Transverse colon (tissue), 4 donors: Measurements from ENCODE around the gene PDE6G. TPM values are rescaled to one million over a fixed set of nuclear protein-coding genes. Genes with fewer than 3 reads are reported as not detected.

Source experiments
- DNase-seq: peaks from one replicate; pipeline ENCODE4 v3.0.0-alpha.2; 2019
- H3K27ac ChIP-seq, 4 donors: fragments of 200-600 bp; sonication (generic); 2 replicates each; pipeline ENCODE4 v1.5.1; 2016 to 2018; ENCODE audit warnings: inconsistent platforms in 4 of 4
- H3K27me3 ChIP-seq: fragments of 200-600 bp; sonication (generic); 2 replicates; pipeline ENCODE4 v1.5.1; 2017; ENCODE audit warnings: inconsistent platforms
- H3K36me3 ChIP-seq, 4 donors: fragments of 200-600 bp; sonication (generic); 2 replicates each; pipeline ENCODE4 v1.5.1; 2017 to 2019; ENCODE audit warnings: inconsistent platforms in 4 of 4
- H3K4me1 ChIP-seq, 4 donors: fragments of 200-600 bp; sonication (generic); 2 replicates each; pipeline ENCODE4 v1.5.1; 2017 to 2020; ENCODE audit warnings: inconsistent platforms in 4 of 4
- H3K4me3 ChIP-seq, 4 donors: fragments of 200-600 bp; sonication (generic); 1 replicate in 1 of 4; 2 replicates in 3 of 4; pipeline versions ENCODE4 v1.5.1 to v1.6.1; 2017 to 2019; ENCODE audit warnings: inconsistent platforms in 4 of 4
- H3K9me3 ChIP-seq, 2 donors: fragments of 200-600 bp; sonication (generic); 2 replicates each; pipeline ENCODE4 v1.5.1; 2017 to 2019; ENCODE audit warnings: inconsistent platforms in 2 of 2
- EP300 ChIP-seq: sonication (generic); formaldehyde crosslinking; IDR thresholded peaks from one replicate; pipeline ENCODE4 v1.6.1; 2017; ENCODE audit warnings: antibody characterized with exemption, low read depth
- POLR2A ChIP-seq: fragments of 450-650 bp; IDR thresholded peaks from one replicate; pipeline ENCODE4 v1.6.1; 2016; ENCODE audit warnings: antibody characterized with exemption, mild to moderate bottlenecking, moderate library complexity
- POLR2AphosphoS5 ChIP-seq, 3 donors: sonication (generic); formaldehyde crosslinking; IDR thresholded peaks; one replicate each; pipeline ENCODE4 v1.6.1; 2016; ENCODE audit warnings: antibody characterized with exemption in 3 of 3
- WGBS, 2 donors: methylation state at CpG; one replicate each; pipeline ENCODE4 v1.1.5; 2018; ENCODE audit warnings: low coverage in 1 of 2; 5-methylcytosine and 5-hydroxymethylcytosine counted together
- in situ Hi-C, 4 donors: fragments of 200-750 bp; cut with MboI; loops; one replicate each; pipeline versions ENCODE4 v1.15.0 to v1.15.1; 2017; ENCODE audit warnings: low sequenced_read_pairs in 3 of 4, low pct_ligation_motif_present in 1 of 4, low pct_unique_long_range_greater_than_20kb in 1 of 4
- intact Hi-C: fragments of 100-400 bp; cut with DNase I; formaldehyde crosslinking; loops from one replicate; pipeline ENCODE4 v1.15.1; 2023; ENCODE audit warnings: low total_unique reads
- total RNA-seq, 4 donors: library from RNA; depleted of rRNA; stranded (reverse); fragments of >200 nt; gene quantifications; one replicate each; pipeline ENCODE4 v1.1.0, GENCODE V29; 2016
- TF ChIP-seq, protein P1 (sequence below), 5 experiments: fragments of 200-600 bp in 3 of 5; fragments of 450-650 bp in 2 of 5; sonication (generic) in 3 of 5; IDR thresholded peaks; 1 replicate in 2 of 5; 2 replicates in 3 of 5; pipeline ENCODE4 v1.5.1; 2016 to 2017; ENCODE audit warnings: antibody characterized with exemption in 5 of 5, inconsistent platforms in 3 of 5, mild to moderate bottlenecking in 2 of 5, moderate library complexity in 1 of 5

PDE6G gene
- not detected for total RNA-seq

DNA sequence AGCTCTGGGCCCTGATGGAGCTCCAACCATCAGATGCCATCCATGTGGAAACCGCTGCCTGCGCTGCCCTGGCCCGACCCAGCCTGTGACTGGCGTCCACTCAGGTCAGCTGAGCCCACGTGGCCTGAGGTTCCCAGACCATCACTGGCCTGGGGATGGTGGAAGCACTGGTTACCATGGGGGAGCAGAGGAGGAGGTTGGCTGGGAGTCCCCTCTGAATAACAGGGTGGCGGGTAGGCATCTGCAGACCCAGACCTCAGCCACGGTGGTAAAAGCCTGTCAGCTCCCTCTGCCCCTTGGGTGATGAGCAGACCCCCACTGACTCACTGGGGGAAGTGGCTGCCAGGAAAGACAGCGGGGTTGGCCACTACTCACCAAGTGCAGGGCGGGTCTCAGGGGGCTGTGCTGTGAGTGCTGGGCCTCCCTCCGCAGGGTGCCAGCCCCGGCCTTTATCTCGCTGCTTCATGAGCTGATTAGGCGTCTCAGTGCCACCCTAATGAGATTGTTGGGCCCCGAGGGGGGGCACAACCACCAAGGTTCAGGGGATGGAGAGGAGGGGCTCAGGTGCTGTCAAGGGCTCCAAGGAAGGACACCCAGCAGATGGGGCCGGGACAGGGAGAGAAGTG, at the start of gene PDE6G:
TSS of gene PDE6G (minus strand) at position 425 of the 626 bp plus-strand sequence. CDS start 3,237 bp downstream, outside the sequence.
- no peak within 1 kb of the TSS for H3K4me3 ChIP-seq
- 85% methylated on average over 15 of the region's 15 CpGs; no CpG with 5 or more reads in 1 of the 2 donors for WGBS, 2 donors
- DNase-seq: no peak
- intact Hi-C loops (no loop called here), in situ Hi-C loops (no loop called here)
- no peak within 1 kb of the TSS for H3K27ac ChIP-seq
- peaks cover 0 to 9% (median 0%) of the 10 kb centered on the region in 4 donors for H3K4me1 ChIP-seq
- TF ChIP-seq POLR2A (no peak), EP300 (no peak), POLR2AphosphoS5 (IDR thresholded peaks at IDR 0.05) (no peak)
- TF ChIP-seq, protein P1, sequence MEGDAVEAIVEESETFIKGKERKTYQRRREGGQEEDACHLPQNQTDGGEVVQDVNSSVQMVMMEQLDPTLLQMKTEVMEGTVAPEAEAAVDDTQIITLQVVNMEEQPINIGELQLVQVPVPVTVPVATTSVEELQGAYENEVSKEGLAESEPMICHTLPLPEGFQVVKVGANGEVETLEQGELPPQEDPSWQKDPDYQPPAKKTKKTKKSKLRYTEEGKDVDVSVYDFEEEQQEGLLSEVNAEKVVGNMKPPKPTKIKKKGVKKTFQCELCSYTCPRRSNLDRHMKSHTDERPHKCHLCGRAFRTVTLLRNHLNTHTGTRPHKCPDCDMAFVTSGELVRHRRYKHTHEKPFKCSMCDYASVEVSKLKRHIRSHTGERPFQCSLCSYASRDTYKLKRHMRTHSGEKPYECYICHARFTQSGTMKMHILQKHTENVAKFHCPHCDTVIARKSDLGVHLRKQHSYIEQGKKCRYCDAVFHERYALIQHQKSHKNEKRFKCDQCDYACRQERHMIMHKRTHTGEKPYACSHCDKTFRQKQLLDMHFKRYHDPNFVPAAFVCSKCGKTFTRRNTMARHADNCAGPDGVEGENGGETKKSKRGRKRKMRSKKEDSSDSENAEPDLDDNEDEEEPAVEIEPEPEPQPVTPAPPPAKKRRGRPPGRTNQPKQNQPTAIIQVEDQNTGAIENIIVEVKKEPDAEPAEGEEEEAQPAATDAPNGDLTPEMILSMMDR (IDR thresholded peaks at IDR 0.05): no peak
- H3K36me3 ChIP-seq: no peaks in the 10 kb centered on the region
- H3K9me3 ChIP-seq: no peaks in the 10 kb centered on the region
- peaks cover 15% of the 10 kb centered on the region for H3K27me3 ChIP-seq

DNA sequence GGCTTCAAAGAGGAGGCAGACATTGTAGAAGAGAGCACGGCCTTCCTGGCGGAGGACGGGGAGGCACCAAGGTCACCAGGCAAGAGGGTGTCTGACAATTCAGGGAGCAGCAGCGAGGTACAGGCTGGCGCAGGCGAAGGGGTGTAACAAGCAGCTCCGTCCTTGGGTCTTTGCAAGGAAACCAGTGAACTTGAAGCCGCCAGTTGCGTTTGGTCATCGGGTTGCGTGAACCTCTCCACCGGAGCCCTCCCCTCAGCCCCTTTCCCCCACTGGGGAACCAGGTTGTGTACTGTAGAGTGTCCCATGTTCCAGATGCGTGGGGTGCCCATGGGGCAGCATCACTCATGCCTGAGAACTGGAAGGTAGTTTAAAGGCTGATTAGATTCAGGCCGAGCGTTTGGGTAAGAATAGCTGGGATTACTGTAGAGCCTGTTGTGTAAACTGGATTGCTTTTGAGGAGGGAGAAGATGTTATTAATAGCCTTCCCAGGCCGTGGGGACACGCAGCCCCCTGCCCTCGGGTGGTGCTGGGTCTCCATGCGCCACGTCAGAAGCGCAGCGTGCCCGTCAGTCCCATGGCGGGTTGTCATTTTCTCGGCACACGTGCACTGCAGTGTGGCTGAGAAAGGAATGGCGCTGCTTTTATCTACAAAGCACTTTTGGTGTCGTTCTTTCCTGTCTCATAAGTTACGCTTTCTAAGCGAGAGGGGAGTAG, 49.3 kb upstream of the PDE6G start:
- intact Hi-C loops: no loop called here
- WGBS, 2 donors: 94 to 97% methylated on average over 12 to 30 of the region's 30 CpGs
- no peak for DNase-seq
- Histone ChIP-seq H3K36me3 (peaks cover 0 to 14% (median 5%) of the 10 kb centered on the region in 4 donors), H3K27ac (no peak overlapping the region), H3K27me3 (no peaks in the 10 kb centered on the region), H3K4me1 (peaks cover 31 to 45% (median 42%) of the 10 kb centered on the region in 4 donors), H3K9me3 (no peaks in the 10 kb centered on the region), H3K4me3 (no peak overlapping the region)
- TF ChIP-seq EP300: no peak
- TF ChIP-seq, protein P1 (IDR thresholded peaks at IDR 0.05): no peak
- no peak for TF ChIP-seq POLR2A
- TF ChIP-seq POLR2AphosphoS5 (IDR thresholded peaks at IDR 0.05): no peak
- in situ Hi-C loops: no loop called here

DNA sequence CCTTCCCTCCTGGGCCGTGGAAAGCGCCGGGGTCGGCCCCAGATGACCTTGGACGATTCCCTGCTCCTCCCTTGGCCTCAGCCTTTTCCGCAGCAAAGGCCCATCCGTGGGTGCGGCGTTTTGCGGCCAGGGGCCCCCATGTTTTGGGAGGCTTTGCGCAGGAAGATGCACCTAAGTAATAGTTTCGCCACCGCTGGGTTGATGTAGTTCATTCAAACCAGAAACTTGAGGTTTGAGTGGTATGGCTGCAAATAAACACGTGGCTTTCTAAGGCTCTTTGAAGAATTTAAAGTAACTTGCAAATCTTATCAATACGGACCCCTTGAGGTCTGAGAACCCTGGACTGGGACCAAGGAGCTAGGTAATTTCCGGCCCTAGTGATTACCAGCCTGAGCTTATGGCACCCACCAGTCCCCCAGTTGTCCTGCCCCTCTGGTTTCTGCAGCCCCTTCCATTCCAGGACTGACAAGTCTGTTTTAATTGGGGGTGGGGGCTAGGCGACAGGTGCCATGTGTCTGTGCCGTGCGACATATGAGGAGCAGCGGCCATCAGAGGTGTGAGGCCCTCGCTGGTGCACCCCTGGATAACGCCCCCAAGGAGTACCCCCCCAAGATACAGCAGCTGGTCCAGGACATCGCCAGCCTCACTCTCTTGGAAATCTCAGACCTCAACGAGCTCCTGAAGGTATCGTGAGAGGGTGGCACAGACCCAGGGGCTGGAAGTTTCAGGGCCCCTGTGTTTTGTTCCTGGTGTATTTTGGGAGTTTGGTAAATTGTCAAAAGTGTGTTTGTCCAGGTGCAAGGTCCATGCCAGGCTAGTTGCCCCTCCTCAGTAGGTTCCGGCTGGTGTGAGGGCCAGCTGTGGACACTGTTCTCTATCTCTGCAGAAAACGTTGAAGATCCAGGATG, 47.7 kb upstream of the PDE6G start:
- H3K27me3 ChIP-seq: no peaks in the 10 kb centered on the region
- TF ChIP-seq POLR2AphosphoS5 (IDR thresholded peaks at IDR 0.05): no peak
- no peak for TF ChIP-seq POLR2A
- no peaks in the 10 kb centered on the region for H3K9me3 ChIP-seq
- peaks cover 21 to 36% (median 30%) of the 10 kb centered on the region in 4 donors for H3K4me1 ChIP-seq
- peak overlapping the region; percentile 70 to 98 (median 92) for H3K4me3 ChIP-seq
- WGBS, 2 donors: 0 to 19% methylated on average over 1 to 26 of the region's 27 CpGs
- peaks cover 0 to 20% (median 5%) of the 10 kb centered on the region in 4 donors for H3K36me3 ChIP-seq
- intact Hi-C loops (no loop called here), in situ Hi-C loops (no loop called here)
- peak overlapping the region; percentile 92 to 99 (median 97) for H3K27ac ChIP-seq
- no peak for DNase-seq

DNA sequence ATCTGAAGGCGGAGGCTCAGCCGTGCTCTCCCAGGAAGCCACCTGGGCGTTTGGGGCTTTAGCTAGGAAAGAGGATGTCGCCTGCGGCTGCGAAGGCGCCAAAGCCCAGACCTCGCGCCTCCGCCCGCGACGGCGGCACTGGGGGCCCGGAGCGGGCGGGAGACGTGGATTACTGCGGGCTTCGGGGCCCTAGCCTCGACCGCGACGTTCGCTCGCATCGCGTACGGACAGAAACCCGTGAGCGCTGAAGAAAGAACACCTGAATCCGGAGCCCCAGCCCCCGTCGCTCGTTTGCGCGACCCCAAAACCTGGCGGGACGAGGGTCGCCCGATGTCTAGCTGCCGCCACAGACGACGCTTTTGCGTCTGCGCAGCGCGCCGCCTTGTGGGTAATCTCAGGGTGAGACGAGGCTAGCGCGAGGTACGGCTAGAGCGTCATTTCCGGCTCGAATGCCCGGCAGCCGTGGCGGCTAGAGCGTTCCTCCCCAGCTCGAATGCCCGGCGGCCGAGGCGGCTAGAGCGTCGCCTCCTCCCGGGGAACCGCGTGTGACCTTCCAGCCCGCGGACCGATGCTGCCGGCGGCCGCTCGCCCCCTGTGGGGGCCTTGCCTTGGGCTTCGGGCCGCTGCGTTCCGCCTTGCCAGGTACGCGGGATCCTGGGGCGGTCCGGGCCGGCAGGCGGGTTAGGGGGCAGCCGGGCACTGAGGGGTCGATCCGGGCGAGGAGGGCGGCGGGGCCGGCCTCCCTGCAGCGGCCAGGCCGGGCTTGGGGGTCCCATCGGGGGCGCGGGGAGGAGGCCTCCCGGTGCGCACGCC, 46.8 kb upstream of the PDE6G start, which contains the start of gene MRPL12:
TSS of gene MRPL12 (plus strand) at position 434 of the 813 bp plus-strand sequence. CDS start at position 569, 135 bp downstream.
- in situ Hi-C loops: no loop called here
- Histone ChIP-seq H3K9me3 (no peaks in the 10 kb centered on the region), H3K27me3 (no peaks in the 10 kb centered on the region), H3K36me3 (peaks cover 0 to 22% (median 7%) of the 10 kb centered on the region in 4 donors), H3K4me3 (peak within 1 kb of the TSS; percentile 70 to 98 (median 92)), H3K27ac (peak within 1 kb of the TSS; percentile 92 to 99 (median 97)), H3K4me1 (peaks cover 21 to 36% (median 30%) of the 10 kb centered on the region in 4 donors)
- intact Hi-C loops: no loop called here
- peak; percentile 94 for DNase-seq
- WGBS, 2 donors: 1% methylated on average over 49 of the region's 102 CpGs; no CpG with 5 or more reads in 1 of the 2 donors
- TF ChIP-seq POLR2AphosphoS5 (IDR thresholded peaks at IDR 0.05) (peak; percentile 96 to 97 (median 97)), POLR2A (peak; percentile 90), EP300 (peak; percentile 35)
- TF ChIP-seq, protein P1 (IDR thresholded peaks at IDR 0.05): peak in 4 of 5 experiments; percentile 34 to 73 (median 50)
